WTC11 (cell line): ENCODE measurements around the gene MCRS1. TPM values are rescaled to one million over a fixed set of nuclear protein-coding genes. Genes with fewer than 3 reads are reported as not detected.
A peak's percentile ranks its signal among the peaks of the same experiment; 100 is the strongest.

ENCODE experiments used
- ATAC-seq: fragments of 200-7000 bp; cut with Tn5 transposase; 2 replicates; pipeline ENCODE4 v1.10.0; 2021; ENCODE audit warnings: mild to moderate bottlenecking, moderate library complexity
- CTCF ChIA-PET: fragments of 300-600 bp; sonication (Branson Sonifier 250); formaldehyde crosslinking; loops from one replicate; lab custom pipeline; 2021; ENCODE audit warnings: antibody characterized with exemption; lab: Charles Lee
- POLR2A ChIA-PET: fragments of 350-600 bp; sonication (Branson Sonifier 250); formaldehyde crosslinking; loops from one replicate; lab custom pipeline; 2021; ENCODE audit warnings: antibody characterized with exemption; lab: Charles Lee
- DNase-seq: peaks from one replicate; pipeline ENCODE4 v3.0.0; 2021; ENCODE audit warnings: low spot score
- H3K27ac Mint-ChIP-seq: 2 replicates; pipeline ENCODE4 v1.8.0; 2021; ENCODE audit warnings: mixed read lengths
- H3K27me3 Mint-ChIP-seq: 2 replicates; pipeline ENCODE4 v1.8.0; 2021; ENCODE audit warnings: low read depth, mild to moderate bottlenecking, moderate library complexity, mixed read lengths
- H3K36me3 Mint-ChIP-seq: 2 replicates; pipeline ENCODE4 v1.8.0; 2021; ENCODE audit warnings: mixed read lengths
- H3K4me1 Mint-ChIP-seq: 2 replicates; pipeline ENCODE4 v1.8.0; 2022; ENCODE audit warnings: mixed read lengths
- H3K4me3 Mint-ChIP-seq: 2 replicates; pipeline ENCODE4 v1.8.0; 2021; ENCODE audit warnings: mild to moderate bottlenecking, moderate library complexity, mixed read lengths
- H3K9me3 Mint-ChIP-seq: 2 replicates; pipeline ENCODE4 v1.8.0; 2021; ENCODE audit warnings: mixed read lengths
- ESRRA ChIP-seq: sonication (generic); formaldehyde crosslinking; IDR thresholded peaks from 2 replicates; pipeline ENCODE4 v1.8.1; 2022; ENCODE audit warnings: mild to moderate bottlenecking, missing genetic modification reagents, borderline replicate concordance
- KAT7 ChIP-seq: sonication (generic); formaldehyde crosslinking; IDR thresholded peaks from 2 replicates; pipeline ENCODE4 v1.8.1; 2023; ENCODE audit warnings: missing genetic modification reagents, mild to moderate bottlenecking, borderline replicate concordance
- OVOL2 ChIP-seq: fragments of 250-450 bp; sonication (Bioruptor Pico); IDR thresholded peaks from 2 replicates; pipeline ENCODE4 v1.9.0; 2021; ENCODE audit warnings: mild to moderate bottlenecking, borderline replicate concordance
- RELA ChIP-seq: sonication (generic); formaldehyde crosslinking; IDR thresholded peaks from 2 replicates; pipeline ENCODE4 v1.8.1; 2022; ENCODE audit warnings: missing genetic modification reagents, mild to moderate bottlenecking, borderline replicate concordance
- ZNF232 ChIP-seq: sonication (generic); formaldehyde crosslinking; IDR thresholded peaks from 2 replicates; pipeline ENCODE4 v1.8.0; 2022; ENCODE audit warnings: mild to moderate bottlenecking, missing genetic modification reagents
- total RNA-seq: library from RNA; stranded (reverse); gene quantifications from 3 replicates; pipeline ENCODE4 v1.2.3, GENCODE V29; 2021
- TF ChIP-seq, protein P1 (sequence below): sonication (generic); formaldehyde crosslinking; IDR thresholded peaks from 2 replicates; pipeline ENCODE4 v1.8.1; 2023; ENCODE audit warnings: mild to moderate bottlenecking, missing genetic modification reagents
- TF ChIP-seq, protein P2 (sequence below): fragments of 250-450 bp; sonication (Bioruptor Pico); IDR thresholded peaks from 2 replicates; pipeline ENCODE4 v1.8.0; 2021; ENCODE audit warnings: mild to moderate bottlenecking
- TF ChIP-seq, protein P3 (sequence below): sonication (generic); formaldehyde crosslinking; IDR thresholded peaks from 2 replicates; pipeline ENCODE4 v1.8.1; 2023; ENCODE audit warnings: mild to moderate bottlenecking, moderate library complexity, missing genetic modification reagents
- TF ChIP-seq, protein P4 (sequence below): sonication (generic); formaldehyde crosslinking; IDR thresholded peaks from 2 replicates; pipeline ENCODE4 v1.8.0; 2022; ENCODE audit warnings: mild to moderate bottlenecking, missing genetic modification reagents
- TF ChIP-seq, protein P5 (sequence below): fragments of 250-450 bp; sonication (Bioruptor Pico); IDR thresholded peaks from 2 replicates; pipeline ENCODE4 v1.9.0; 2021; ENCODE audit warnings: mild to moderate bottlenecking, borderline replicate concordance
- TF ChIP-seq, protein P6 (sequence below): sonication (generic); formaldehyde crosslinking; IDR thresholded peaks from 2 replicates; pipeline ENCODE4 v1.8.1; 2023; ENCODE audit warnings: mild to moderate bottlenecking, missing genetic modification reagents, moderate library complexity
- TF ChIP-seq, protein P7 (sequence below): sonication (generic); formaldehyde crosslinking; IDR thresholded peaks from 2 replicates; pipeline ENCODE4 v1.8.1; 2023; ENCODE audit warnings: mild to moderate bottlenecking, missing genetic modification reagents, borderline replicate concordance

MCRS1 gene
- total RNA-seq, 1 experiment from 2014 or later = 105 TPM

DNA sequence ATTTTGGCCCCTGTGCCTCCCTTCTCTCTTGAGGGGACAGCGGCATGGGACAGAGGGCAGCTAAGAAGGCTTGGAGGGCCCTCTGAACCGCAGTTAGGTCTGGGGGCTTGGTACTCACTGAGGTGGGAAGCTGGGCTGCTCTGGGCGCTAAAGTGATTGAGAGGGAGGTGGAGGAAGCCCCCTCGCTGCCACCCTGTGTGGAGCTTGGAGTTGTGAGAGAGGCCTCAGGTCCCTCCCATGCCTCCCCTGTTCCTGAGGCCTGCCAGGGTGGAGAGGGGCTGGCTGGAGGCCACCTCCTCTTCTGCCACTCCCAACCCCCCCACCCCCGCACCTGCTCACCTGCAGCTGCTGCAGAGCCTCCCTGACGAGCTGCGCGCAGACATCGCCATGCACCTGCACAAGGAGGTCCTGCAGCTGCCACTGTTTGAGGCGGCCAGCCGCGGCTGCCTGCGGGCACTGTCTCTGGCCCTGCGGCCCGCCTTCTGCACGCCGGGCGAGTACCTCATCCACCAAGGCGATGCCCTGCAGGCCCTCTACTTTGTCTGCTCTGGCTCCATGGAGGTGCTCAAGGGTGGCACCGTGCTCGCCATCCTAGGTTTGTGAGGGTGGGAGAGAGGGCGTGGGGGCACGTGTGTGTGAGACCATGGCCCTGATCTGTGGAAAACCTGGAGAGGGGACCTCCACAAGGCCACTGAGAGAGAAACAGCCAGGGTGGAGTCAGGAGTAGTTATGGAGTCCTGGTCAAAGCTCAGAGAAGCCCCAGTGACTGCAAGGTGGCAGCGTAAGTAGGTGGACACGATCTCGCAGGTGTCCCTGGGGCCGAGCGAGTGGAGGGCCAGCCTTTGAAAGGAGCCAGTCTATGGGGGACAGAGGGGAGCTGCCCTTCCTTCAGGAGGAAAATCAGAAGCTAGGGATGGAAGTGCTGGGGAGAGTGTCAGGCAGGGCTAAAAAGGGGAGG is 17.9 kb downstream of the MCRS1 start:
- DNase-seq (no peak), ATAC-seq (no peak)
- no peak overlapping the region for H3K4me3 Mint-ChIP-seq
- peaks cover 69% of the 10 kb centered on the region for H3K27me3 Mint-ChIP-seq
- ChIA-PET CTCF (interaction anchor here (0.6 to 7.8 kb wide), 13 partner anchors 15 to 412 kb away, joined by 3 to 99 read pairs (median 5); partner anchors contain the start of genes DNAJC22 and TMBIM6), POLR2A (no interaction called here)
- H3K4me1 Mint-ChIP-seq = peaks cover 5% of the 10 kb centered on the region
- no peak overlapping the region for H3K27ac Mint-ChIP-seq
- no peaks in the 10 kb centered on the region for H3K9me3 Mint-ChIP-seq
- no peaks in the 10 kb centered on the region for H3K36me3 Mint-ChIP-seq
- TF ChIP-seq, protein P1, sequence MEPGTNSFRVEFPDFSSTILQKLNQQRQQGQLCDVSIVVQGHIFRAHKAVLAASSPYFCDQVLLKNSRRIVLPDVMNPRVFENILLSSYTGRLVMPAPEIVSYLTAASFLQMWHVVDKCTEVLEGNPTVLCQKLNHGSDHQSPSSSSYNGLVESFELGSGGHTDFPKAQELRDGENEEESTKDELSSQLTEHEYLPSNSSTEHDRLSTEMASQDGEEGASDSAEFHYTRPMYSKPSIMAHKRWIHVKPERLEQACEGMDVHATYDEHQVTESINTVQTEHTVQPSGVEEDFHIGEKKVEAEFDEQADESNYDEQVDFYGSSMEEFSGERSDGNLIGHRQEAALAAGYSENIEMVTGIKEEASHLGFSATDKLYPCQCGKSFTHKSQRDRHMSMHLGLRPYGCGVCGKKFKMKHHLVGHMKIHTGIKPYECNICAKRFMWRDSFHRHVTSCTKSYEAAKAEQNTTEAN (CRISPR knock-in tag) = 0 out of 2 replicates have a peak, but pooled peaks have one; percentile 33
- no peak for TF ChIP-seq RELA (CRISPR knock-in tag)
- TF ChIP-seq, all 79 proteins: peak for 1

DNA sequence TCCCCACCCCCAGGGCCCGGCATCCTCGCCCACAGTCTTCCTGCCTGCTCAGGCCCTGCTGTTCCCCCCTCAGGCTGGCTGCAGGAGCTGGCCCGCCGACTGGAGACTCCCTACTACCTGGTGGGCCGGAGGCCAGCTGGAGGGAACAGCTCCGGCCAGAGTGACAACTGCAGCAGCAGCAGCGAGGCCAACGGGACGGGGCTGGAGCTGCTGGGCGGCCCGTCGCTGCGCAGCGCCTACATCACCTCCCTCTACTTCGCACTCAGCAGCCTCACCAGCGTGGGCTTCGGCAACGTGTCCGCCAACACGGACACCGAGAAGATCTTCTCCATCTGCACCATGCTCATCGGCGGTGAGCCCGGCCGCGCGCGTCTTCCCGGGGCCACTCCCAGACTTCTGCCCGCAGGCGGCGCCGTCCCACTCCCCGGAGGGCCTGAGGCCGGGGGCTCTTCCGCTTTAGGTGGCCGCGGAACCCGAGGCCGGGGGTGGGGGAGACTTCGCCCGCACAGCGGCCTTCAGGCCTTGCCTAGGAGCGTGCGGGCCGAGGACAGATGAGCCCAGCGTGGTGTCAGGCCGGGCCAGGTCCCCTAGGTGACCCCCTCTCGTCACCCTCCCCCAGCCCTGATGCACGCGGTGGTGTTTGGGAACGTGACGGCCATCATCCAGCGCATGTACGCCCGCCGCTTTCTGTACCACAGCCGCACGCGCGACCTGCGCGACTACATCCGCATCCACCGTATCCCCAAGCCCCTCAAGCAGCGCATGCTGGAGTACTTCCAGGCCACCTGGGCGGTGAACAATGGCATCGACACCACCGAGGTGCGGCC is 18.9 kb downstream of the MCRS1 start:
- peaks cover 78% of the 10 kb centered on the region for H3K27me3 Mint-ChIP-seq
- ATAC-seq = peak; percentile 55
- no peak overlapping the region for H3K27ac Mint-ChIP-seq
- ChIA-PET POLR2A (no interaction called here), CTCF (interaction anchor here (0.6 to 7.8 kb wide), 14 partner anchors 10 to 254 kb away, joined by 3 to 99 read pairs (median 4); partner anchors contain the start of genes DNAJC22, KCNH3, PRPF40B and PRPH)
- H3K36me3 Mint-ChIP-seq = no peaks in the 10 kb centered on the region
- peak; percentile 56 for DNase-seq
- H3K4me3 Mint-ChIP-seq = peak overlapping the region; percentile 64
- no peaks in the 10 kb centered on the region for H3K9me3 Mint-ChIP-seq
- H3K4me1 Mint-ChIP-seq = peaks cover 15% of the 10 kb centered on the region
- TF ChIP-seq, protein P2, sequence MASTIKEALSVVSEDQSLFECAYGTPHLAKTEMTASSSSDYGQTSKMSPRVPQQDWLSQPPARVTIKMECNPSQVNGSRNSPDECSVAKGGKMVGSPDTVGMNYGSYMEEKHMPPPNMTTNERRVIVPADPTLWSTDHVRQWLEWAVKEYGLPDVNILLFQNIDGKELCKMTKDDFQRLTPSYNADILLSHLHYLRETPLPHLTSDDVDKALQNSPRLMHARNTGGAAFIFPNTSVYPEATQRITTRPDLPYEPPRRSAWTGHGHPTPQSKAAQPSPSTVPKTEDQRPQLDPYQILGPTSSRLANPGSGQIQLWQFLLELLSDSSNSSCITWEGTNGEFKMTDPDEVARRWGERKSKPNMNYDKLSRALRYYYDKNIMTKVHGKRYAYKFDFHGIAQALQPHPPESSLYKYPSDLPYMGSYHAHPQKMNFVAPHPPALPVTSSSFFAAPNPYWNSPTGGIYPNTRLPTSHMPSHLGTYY = no peak
- TF ChIP-seq, protein P3, sequence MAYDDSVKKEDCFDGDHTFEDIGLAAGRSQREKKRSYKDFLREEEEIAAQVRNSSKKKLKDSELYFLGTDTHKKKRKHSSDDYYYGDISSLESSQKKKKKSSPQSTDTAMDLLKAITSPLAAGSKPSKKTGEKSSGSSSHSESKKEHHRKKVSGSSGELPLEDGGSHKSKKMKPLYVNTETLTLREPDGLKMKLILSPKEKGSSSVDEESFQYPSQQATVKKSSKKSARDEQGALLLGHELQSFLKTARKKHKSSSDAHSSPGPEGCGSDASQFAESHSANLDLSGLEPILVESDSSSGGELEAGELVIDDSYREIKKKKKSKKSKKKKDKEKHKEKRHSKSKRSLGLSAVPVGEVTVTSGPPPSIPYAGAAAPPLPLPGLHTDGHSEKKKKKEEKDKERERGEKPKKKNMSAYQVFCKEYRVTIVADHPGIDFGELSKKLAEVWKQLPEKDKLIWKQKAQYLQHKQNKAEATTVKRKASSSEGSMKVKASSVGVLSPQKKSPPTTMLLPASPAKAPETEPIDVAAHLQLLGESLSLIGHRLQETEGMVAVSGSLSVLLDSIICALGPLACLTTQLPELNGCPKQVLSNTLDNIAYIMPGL (CRISPR knock-in tag) = peak; percentile 28
- TF ChIP-seq, protein P4, sequence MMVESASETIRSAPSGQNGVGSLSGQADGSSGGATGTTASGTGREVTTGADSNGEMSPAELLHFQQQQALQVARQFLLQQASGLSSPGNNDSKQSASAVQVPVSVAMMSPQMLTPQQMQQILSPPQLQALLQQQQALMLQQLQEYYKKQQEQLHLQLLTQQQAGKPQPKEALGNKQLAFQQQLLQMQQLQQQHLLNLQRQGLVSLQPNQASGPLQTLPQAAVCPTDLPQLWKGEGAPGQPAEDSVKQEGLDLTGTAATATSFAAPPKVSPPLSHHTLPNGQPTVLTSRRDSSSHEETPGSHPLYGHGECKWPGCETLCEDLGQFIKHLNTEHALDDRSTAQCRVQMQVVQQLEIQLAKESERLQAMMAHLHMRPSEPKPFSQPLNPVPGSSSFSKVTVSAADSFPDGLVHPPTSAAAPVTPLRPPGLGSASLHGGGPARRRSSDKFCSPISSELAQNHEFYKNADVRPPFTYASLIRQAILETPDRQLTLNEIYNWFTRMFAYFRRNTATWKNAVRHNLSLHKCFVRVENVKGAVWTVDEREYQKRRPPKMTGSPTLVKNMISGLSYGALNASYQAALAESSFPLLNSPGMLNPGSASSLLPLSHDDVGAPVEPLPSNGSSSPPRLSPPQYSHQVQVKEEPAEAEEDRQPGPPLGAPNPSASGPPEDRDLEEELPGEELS = 0 out of 2 replicates have a peak, but pooled peaks have one; percentile 41
- TF ChIP-seq, protein P5, sequence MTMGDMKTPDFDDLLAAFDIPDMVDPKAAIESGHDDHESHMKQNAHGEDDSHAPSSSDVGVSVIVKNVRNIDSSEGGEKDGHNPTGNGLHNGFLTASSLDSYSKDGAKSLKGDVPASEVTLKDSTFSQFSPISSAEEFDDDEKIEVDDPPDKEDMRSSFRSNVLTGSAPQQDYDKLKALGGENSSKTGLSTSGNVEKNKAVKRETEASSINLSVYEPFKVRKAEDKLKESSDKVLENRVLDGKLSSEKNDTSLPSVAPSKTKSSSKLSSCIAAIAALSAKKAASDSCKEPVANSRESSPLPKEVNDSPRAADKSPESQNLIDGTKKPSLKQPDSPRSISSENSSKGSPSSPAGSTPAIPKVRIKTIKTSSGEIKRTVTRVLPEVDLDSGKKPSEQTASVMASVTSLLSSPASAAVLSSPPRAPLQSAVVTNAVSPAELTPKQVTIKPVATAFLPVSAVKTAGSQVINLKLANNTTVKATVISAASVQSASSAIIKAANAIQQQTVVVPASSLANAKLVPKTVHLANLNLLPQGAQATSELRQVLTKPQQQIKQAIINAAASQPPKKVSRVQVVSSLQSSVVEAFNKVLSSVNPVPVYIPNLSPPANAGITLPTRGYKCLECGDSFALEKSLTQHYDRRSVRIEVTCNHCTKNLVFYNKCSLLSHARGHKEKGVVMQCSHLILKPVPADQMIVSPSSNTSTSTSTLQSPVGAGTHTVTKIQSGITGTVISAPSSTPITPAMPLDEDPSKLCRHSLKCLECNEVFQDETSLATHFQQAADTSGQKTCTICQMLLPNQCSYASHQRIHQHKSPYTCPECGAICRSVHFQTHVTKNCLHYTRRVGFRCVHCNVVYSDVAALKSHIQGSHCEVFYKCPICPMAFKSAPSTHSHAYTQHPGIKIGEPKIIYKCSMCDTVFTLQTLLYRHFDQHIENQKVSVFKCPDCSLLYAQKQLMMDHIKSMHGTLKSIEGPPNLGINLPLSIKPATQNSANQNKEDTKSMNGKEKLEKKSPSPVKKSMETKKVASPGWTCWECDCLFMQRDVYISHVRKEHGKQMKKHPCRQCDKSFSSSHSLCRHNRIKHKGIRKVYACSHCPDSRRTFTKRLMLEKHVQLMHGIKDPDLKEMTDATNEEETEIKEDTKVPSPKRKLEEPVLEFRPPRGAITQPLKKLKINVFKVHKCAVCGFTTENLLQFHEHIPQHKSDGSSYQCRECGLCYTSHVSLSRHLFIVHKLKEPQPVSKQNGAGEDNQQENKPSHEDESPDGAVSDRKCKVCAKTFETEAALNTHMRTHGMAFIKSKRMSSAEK (CRISPR knock-in tag) = no peak
- TF ChIP-seq OVOL2 (CRISPR knock-in tag) (no peak), ESRRA (CRISPR knock-in tag) (no peak), KAT7 (CRISPR knock-in tag) (no peak), ZNF232 (CRISPR knock-in tag) (0 out of 2 replicates have a peak, but pooled peaks have one; percentile 25)
- TF ChIP-seq, protein P6, sequence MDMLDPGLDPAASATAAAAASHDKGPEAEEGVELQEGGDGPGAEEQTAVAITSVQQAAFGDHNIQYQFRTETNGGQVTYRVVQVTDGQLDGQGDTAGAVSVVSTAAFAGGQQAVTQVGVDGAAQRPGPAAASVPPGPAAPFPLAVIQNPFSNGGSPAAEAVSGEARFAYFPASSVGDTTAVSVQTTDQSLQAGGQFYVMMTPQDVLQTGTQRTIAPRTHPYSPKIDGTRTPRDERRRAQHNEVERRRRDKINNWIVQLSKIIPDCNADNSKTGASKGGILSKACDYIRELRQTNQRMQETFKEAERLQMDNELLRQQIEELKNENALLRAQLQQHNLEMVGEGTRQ = peak; percentile 19; the same call in 1 of the 2 replicates
- TF ChIP-seq, protein P7, sequence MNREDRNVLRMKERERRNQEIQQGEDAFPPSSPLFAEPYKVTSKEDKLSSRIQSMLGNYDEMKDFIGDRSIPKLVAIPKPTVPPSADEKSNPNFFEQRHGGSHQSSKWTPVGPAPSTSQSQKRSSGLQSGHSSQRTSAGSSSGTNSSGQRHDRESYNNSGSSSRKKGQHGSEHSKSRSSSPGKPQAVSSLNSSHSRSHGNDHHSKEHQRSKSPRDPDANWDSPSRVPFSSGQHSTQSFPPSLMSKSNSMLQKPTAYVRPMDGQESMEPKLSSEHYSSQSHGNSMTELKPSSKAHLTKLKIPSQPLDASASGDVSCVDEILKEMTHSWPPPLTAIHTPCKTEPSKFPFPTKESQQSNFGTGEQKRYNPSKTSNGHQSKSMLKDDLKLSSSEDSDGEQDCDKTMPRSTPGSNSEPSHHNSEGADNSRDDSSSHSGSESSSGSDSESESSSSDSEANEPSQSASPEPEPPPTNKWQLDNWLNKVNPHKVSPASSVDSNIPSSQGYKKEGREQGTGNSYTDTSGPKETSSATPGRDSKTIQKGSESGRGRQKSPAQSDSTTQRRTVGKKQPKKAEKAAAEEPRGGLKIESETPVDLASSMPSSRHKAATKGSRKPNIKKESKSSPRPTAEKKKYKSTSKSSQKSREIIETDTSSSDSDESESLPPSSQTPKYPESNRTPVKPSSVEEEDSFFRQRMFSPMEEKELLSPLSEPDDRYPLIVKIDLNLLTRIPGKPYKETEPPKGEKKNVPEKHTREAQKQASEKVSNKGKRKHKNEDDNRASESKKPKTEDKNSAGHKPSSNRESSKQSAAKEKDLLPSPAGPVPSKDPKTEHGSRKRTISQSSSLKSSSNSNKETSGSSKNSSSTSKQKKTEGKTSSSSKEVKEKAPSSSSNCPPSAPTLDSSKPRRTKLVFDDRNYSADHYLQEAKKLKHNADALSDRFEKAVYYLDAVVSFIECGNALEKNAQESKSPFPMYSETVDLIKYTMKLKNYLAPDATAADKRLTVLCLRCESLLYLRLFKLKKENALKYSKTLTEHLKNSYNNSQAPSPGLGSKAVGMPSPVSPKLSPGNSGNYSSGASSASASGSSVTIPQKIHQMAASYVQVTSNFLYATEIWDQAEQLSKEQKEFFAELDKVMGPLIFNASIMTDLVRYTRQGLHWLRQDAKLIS (CRISPR knock-in tag) = 0 out of 2 replicates have a peak, but pooled peaks have one; percentile 42
